Right lobe of liver (tissue), 4 donors: ENCODE results near the gene DIP2C.

Source experiments
- CTCF ChIP-seq, 4 donors: fragments of 200-600 bp in 3 of 4; fragments of 450-650 bp in 1 of 4; IDR thresholded peaks; one replicate each; pipeline versions ENCODE4 v1.5.1 to v1.8.0; 2016 to 2022; ENCODE audit warnings: antibody characterized with exemption in 4 of 4, mild to moderate bottlenecking in 2 of 4
- POLR2A ChIP-seq: fragments of 450-650 bp; IDR thresholded peaks from one replicate; pipeline ENCODE4 v1.6.1; 2017; ENCODE audit warnings: antibody characterized with exemption, mild to moderate bottlenecking
- donor health status: DM: no; HTN: no; CAD: no.
- donor health status: DM: no; HTN: no; CAD: no.
- donor health status: DM: no; HTN: yes; CAD: no.

GRCh38 chr10:637771-638195 lies 51.7 kb downstream of the DIP2C start:
- TF ChIP-seq CTCF (IDR thresholded peaks at IDR 0.05) (no peak), POLR2A (no peak)
